ENCODE results near the gene ST6GALNAC4. TPM values are rescaled to one million over a fixed set of nuclear protein-coding genes. Genes with fewer than 3 reads are reported as not detected.

ST6GALNAC4 gene
- 66.2 and 119 TPM in 2 replicates for total RNA-seq
- 48.8 and 71.4 TPM in 2 replicates for polyA plus RNA-seq

GRCh38 chr9:127916720-127917581 lies at the start of gene ST6GALNAC4:
Gene ST6GALNAC4, minus strand, starts transcription at chr9:127917041. Its CDS starts 622 bp downstream, at chr9:127916419.
- Histone ChIP-seq H3K36me3 (peaks cover 4% of the 10 kb centered on the region), H3K9me3 (ENCODE audit: low read depth) (no peaks in the 10 kb centered on the region), H3K27me3 (no peaks in the 10 kb centered on the region), H3K4me3 (peak within 1 kb of the TSS; percentile 58), H3K4me1 (ENCODE audit: low read depth) (peaks cover 11% of the 10 kb centered on the region), H3K27ac (no peak within 1 kb of the TSS)
- peak; percentile 95 to 96 for DNase-seq (ENCODE audit: low read depth in 1 of 2, low spot score in 1 of 2)
- no peak for TF ChIP-seq CTCF (IDR thresholded peaks at IDR 0.05; ENCODE audit: low read depth, low read length)

- no peak for TF ChIP-seq CTCF (IDR thresholded peaks at IDR 0.05; ENCODE audit: low read depth, low read length)
- DNase-seq (ENCODE audit: low read depth in 1 of 2, low spot score in 1 of 2), result no peak
- Histone ChIP-seq H3K36me3 (no peaks in the 10 kb centered on the region), H3K9me3 (ENCODE audit: low read depth) (no peaks in the 10 kb centered on the region), H3K4me3 (no peak overlapping the region), H3K4me1 (ENCODE audit: low read depth) (peaks cover 39% of the 10 kb centered on the region), H3K27ac (peak overlapping the region; percentile 90), H3K27me3 (no peaks in the 10 kb centered on the region)
Measured at GRCh38 chr9:127965953-127966352, 49.1 kb upstream of the ST6GALNAC4 start.

- Histone ChIP-seq H3K4me3 (no peak overlapping the region), H3K9me3 (ENCODE audit: low read depth) (no peaks in the 10 kb centered on the region), H3K4me1 (ENCODE audit: low read depth) (peaks cover 37% of the 10 kb centered on the region), H3K36me3 (no peaks in the 10 kb centered on the region), H3K27me3 (no peaks in the 10 kb centered on the region), H3K27ac (peak overlapping the region; percentile 69)
- TF ChIP-seq CTCF (IDR thresholded peaks at IDR 0.05; ENCODE audit: low read depth, low read length), result no peak
- no peak for DNase-seq (ENCODE audit: low read depth in 1 of 2, low spot score in 1 of 2)
Measured at GRCh38 chr9:127963359-127964064, 46.7 kb upstream of the ST6GALNAC4 start.

- H3K27me3 ChIP-seq, result no peaks in the 10 kb centered on the region
- no peak overlapping the region for H3K4me3 ChIP-seq
- no peaks in the 10 kb centered on the region for H3K9me3 ChIP-seq (ENCODE audit: low read depth)
- TF ChIP-seq CTCF (IDR thresholded peaks at IDR 0.05; ENCODE audit: low read depth, low read length), result no peak
- peaks cover 37% of the 10 kb centered on the region for H3K4me1 ChIP-seq (ENCODE audit: low read depth)
- no peak for DNase-seq (ENCODE audit: low read depth in 1 of 2, low spot score in 1 of 2)
- H3K36me3 ChIP-seq, result no peaks in the 10 kb centered on the region
- H3K27ac ChIP-seq, result peak overlapping the region; percentile 69
Measured at GRCh38 chr9:127963041-127963358, 46.2 kb upstream of the ST6GALNAC4 start.

- no peaks in the 10 kb centered on the region for H3K27me3 ChIP-seq
- H3K4me3 ChIP-seq, result no peak overlapping the region
- H3K9me3 ChIP-seq (ENCODE audit: low read depth), result no peaks in the 10 kb centered on the region
- peaks cover 37% of the 10 kb centered on the region for H3K4me1 ChIP-seq (ENCODE audit: low read depth)
- no peak for TF ChIP-seq CTCF (IDR thresholded peaks at IDR 0.05; ENCODE audit: low read depth, low read length)
- H3K27ac ChIP-seq, result peak overlapping the region; percentile 25
- no peak for DNase-seq (ENCODE audit: low read depth in 1 of 2, low spot score in 1 of 2)
- H3K36me3 ChIP-seq, result no peaks in the 10 kb centered on the region
Measured at GRCh38 chr9:127962278-127962677, 45.4 kb upstream of the ST6GALNAC4 start.

Measured in cardiac muscle cell (in vitro differentiated cells and primary cell).